ENCODE data around the gene FHDC1.
"Not testable (repeated sequence)": the region's sequence is repeated elsewhere in the genome, so short reads cannot be mapped to it uniquely, and the experiment has no call there.

The FHDC1 gene

GRCh38 chr4:152935631-152936445 lies at the start of gene FHDC1:
TSS of gene FHDC1 (plus strand) at chr4:152936323. CDS start at chr4:152943058, 6,735 bp downstream.
- 0 out of 2 replicates have a peak, but pooled peaks have one; percentile 1 for TF ChIP-seq CTCF (IDR thresholded peaks at IDR 0.05; ENCODE audit: borderline replicate concordance, insufficient read depth, low read depth, low read length)
- H3K4me3 ChIP-seq (ENCODE audit: low read depth, low read length): peak within 1 kb of the TSS; percentile 52

GRCh38 chr4:152887981-152888380 lies 48.1 kb upstream of the FHDC1 start:
- no peak overlapping the region for H3K4me3 ChIP-seq (ENCODE audit: low read depth, low read length)
- no peak for TF ChIP-seq CTCF (IDR thresholded peaks at IDR 0.05; ENCODE audit: borderline replicate concordance, insufficient read depth, low read depth, low read length)

- TF ChIP-seq CTCF (IDR thresholded peaks at IDR 0.05; ENCODE audit: borderline replicate concordance, insufficient read depth, low read depth, low read length): no peak
- H3K4me3 ChIP-seq (ENCODE audit: low read depth, low read length): no peak overlapping the region
These were observed 43.1 kb upstream of the FHDC1 start for GRCh38 chr4:152892974-152893373.

GRCh38 chr4:152894673-152895072 lies 41.5 kb upstream of the FHDC1 start:
- H3K4me3 ChIP-seq (ENCODE audit: low read depth, low read length): no peak overlapping the region
- TF ChIP-seq CTCF (IDR thresholded peaks at IDR 0.05; ENCODE audit: borderline replicate concordance, insufficient read depth, low read depth, low read length): no peak

- TF ChIP-seq CTCF (IDR thresholded peaks at IDR 0.05; ENCODE audit: borderline replicate concordance, insufficient read depth, low read depth, low read length): no peak
- H3K4me3 ChIP-seq (ENCODE audit: low read depth, low read length): no peak overlapping the region
These were observed 39.3 kb upstream of the FHDC1 start for GRCh38 chr4:152896811-152897210.

GRCh38 chr4:152898133-152898532 lies 38.0 kb upstream of the FHDC1 start:
- not testable (repeated sequence) for H3K4me3 ChIP-seq (ENCODE audit: low read depth, low read length)

- no peak for TF ChIP-seq CTCF (IDR thresholded peaks at IDR 0.05; ENCODE audit: borderline replicate concordance, insufficient read depth, low read depth, low read length)
- no peak overlapping the region for H3K4me3 ChIP-seq (ENCODE audit: low read depth, low read length)
These were observed 37.5 kb upstream of the FHDC1 start for GRCh38 chr4:152898606-152899005.

All from GM12875 (cell line).